HG03103 (cell line): ENCODE data around the gene AFMID.
"Not testable (repeated sequence)": the region's sequence is repeated elsewhere in the genome, so short reads cannot be mapped to it uniquely, and the experiment has no call there.

Experiments
- ATAC-seq: cut with Tn5 transposase; IDR thresholded peaks from one replicate; pipeline ENCODE4 v1.9.1; 2021; ENCODE audit warnings: low read depth; ENCODE audit not compliant: unreplicated experiment

Gene AFMID, protein sequence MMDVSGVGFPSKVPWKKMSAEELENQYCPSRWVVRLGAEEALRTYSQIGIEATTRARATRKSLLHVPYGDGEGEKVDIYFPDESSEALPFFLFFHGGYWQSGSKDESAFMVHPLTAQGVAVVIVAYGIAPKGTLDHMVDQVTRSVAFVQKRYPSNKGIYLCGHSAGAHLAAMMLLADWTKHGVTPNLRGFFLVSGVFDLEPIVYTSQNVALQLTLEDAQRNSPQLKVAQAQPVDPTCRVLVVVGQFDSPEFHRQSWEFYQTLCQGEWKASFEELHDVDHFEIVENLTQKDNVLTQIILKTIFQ

DNA sequence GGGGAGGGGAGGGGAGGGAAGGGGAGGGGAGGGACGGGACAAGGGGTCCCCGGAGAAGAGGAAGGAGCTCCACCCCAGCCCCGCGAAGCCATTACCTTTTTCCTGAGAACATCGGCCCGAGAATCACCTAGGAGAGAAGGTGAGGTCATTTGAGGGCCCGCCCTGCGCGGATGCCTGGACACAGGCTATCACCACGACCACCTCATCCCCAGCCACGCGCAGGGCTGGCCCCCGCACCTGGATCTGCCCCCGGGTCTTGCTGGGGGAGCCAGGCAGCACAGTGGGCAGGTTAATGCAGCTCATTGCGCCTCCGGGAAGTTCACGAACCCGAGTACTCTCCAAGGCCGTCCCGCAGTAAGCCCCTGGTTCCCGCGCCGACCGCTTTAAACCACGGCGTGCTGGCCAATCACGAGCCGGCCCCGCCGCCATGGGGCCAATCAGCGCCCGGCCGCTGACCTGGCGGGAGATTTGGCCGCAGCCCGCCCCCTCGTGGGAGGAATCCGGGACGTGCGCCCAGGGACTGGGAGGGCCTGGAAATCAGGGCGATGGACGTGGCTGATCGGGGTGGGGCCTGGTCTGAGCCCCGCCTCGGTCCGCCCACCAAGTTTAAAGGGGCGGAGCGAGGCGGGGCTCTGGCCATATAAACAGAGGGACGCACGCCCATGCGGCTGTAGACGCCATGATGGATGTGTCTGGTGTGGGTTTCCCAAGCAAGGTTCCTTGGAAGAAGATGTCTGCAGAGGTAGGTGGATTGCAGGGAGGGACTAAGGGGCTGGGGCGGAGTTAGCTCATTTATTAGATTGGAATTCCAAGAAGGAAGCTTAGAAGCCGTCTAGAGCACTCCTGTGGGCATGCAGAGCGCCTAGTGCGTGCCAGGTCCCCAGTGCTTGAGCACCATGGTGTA is at the start of gene AFMID, which contains the start of gene TK1:
Gene AFMID, plus strand, starts transcription at position 671 of the 904 bp plus-strand sequence. Its CDS starts 9 bp downstream, at position 680.
Gene TK1, minus strand, starts transcription at position 361 of the 904 bp plus-strand sequence. Its CDS starts 58 bp downstream, at position 303.
- ATAC-seq, result peak; percentile 88

DNA sequence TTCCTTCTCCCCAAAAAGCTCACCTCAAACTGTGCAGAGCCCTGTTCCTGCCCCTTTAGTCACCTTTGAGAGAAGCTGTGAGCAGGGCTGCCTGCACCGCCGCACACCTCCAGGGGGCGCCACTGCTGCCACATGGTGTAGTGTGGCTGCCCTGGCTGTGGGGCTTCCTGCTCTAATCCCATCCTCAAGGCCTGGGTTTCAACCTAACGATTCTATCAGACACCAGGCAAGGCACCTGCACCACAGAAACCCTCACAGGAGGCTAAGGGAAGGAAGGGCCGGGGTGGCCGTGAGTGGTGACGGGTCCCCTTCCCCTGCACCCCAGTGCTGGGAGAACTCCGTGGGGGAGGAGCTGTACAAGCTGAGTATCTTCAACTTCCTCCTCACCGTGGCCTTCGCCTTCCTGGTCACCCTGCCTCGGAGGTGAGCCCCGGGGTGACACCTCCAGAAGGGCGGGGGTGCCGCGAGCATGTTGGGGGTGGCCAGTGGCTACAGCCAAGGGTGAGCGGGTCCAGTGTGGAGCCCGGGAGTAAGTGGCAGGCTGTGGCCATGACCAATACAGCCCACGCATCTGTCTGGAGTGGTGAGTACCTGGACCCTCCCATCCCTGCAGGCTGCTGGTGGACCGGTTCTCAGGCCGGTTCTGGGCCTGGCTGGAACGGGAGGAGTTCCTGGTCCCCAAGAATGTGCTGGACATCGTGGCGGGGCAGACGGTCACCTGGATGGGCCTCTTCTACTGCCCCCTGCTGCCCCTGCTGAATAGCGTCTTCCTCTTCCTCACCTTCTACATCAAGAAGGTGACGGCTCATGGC is 49.6 kb upstream of the AFMID start:
- ATAC-seq, result no peak

GRCh38 chr17:78138204-78139060 is 48.7 kb upstream of the AFMID start:
- no peak for ATAC-seq

- ATAC-seq, result not testable (repeated sequence)
Measured at GRCh38 chr17:78139861-78140168, 47.3 kb upstream of the AFMID start.

DNA sequence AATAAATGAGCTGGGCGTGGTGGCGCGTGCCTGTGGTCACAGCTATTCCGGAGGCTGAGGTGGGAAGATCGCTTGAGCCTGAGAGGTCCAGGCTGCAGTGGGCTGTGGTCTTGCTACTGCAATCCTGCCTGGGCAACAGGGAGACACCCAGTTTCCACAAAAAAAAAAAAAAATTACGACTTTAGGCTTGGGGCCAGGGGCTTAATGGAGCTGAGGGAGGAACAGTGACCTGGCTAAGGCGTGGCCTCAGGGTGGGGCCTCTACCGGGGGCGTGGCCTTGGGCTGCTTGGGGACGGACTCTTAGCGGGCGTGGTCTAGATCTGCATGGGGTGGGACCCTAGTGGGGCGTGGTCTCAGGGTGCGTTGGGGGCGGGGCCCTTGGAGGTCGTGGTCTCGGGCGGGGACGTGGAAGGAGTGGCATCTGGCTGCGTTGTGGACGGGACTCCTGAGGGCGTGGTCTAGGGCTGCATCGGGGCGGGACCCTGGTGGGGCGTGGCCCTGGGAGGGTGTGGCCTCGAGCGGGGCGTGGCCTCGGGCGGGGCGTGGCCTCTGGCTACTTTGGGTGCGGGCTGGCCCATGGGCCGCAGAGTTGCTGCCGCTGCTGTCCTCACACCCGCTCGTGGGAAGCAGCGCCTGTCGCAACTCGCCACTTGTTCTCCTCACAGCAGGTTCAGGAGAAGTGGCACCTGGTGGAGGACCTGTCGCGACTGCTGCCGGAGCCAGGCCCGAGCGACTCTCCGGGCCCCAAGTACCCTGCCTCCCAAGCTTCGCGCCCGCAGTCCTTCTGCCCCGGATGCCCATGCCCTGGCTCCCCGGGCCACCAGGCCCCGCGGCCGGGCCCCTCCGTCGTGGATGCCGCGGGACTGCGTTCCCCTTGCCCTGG is 46.8 kb upstream of the AFMID start:
- peak; percentile 68 for ATAC-seq

GRCh38 chr17:78141437-78142118 is 45.6 kb upstream of the AFMID start:
- ATAC-seq, result no peak

DNA sequence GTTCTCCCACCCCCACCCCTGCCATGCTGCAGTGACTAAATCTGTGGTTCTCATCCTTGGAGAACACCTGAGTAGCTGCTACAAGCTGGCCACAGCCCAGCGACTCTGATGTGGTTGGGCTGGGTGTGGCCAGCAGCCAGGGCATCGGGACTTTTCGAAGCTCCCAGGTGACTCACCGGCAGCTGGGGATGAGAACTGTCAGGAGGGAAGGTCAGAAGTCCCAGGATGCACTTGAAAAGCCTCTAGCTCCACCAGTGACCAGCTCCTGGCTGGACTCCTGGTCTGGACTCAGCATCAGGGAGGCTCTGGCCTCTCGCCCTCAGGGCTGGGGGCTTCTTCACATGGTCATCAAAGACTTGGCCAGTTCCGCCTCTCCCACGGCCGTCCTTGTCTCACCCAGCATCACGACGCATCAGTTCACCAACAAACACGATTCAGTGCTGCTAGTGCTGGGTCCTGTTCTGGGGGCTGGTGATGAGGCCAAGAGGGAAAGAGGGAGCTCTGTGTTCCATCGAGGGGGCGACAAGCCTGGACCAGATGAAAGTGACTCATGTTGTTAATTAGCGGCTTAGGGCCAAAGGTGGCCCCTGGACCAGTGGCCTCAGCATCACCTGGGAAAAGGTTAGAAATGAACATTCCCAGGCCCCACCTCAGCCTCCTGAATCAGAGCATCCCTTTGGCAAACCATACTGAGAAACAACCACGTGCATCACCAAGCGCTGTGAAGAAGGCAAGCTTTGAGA is 44.9 kb upstream of the AFMID start:
- no peak for ATAC-seq

DNA sequence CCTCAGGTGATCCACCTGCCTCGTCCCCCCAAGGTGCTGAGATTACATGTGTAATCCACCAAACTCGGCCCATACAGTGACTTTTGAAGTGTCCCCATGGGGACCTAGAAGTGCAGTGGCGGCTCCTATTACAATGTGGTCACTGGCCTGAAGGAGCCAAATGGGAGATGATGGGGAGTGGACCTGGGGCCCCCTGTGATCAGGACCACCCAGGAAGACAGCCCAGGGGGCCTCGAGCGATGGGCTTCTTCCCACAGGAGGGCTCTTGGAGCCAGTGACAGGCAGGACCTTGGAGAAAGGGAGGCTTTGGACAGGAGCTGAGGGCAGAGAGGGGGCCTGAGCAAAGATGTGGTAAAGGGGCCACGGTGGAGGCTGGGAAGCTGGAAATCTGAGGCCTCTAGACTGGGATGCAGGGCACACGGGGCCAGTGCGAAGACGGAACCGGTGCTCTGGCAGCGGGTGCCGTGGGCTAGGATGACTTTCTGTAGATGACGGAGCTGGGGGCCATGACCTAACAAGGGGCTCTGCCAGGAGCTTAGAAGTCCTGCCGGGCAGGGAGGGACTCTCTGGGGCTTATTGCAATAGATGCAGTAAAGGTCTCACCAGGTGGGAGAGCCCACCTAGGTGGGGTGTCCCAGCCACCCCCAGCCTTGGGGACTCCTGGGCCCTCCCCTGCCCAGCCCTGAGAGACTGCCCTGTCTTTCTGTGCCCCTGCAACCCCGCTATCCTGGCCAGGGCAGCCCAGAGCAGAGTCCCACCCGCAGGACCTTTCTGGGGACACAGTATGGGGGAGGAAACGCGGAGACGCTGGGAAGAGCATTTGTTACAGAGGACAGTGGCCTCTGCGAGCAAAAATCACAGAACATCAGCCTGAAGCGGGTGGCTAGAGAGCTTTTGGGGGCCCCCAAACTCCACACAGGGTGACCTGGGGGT is 43.7 kb upstream of the AFMID start:
- ATAC-seq, result no peak

DNA sequence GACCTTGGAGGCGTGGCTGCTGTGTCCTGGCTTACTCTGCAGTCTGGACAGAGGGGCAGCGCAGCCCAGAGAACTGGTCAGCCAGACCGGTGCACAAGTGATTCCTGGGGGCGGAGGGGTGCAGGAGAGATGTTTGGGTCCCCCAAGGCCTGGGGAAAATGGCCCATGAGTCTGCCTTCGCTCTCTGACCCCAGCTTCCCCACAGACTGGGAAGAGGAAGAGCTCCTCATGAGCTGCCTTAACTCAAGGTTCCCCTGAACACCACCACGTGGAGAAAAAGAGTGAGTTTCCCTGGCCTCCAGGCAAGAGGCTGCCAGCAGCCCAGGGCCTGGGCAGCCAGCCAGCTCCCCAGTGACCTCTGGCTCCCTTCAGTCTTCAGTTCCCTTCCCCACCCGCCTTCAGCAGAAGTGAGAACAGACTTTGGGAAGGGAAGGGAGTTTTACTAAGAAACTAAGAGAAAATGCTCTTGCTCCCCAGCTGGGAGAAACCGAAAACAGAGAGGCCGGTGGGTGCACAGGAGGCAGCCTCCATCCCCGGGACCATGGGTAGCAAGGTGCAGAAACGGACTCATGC is 42.9 kb upstream of the AFMID start:
- ATAC-seq, result no peak

DNA sequence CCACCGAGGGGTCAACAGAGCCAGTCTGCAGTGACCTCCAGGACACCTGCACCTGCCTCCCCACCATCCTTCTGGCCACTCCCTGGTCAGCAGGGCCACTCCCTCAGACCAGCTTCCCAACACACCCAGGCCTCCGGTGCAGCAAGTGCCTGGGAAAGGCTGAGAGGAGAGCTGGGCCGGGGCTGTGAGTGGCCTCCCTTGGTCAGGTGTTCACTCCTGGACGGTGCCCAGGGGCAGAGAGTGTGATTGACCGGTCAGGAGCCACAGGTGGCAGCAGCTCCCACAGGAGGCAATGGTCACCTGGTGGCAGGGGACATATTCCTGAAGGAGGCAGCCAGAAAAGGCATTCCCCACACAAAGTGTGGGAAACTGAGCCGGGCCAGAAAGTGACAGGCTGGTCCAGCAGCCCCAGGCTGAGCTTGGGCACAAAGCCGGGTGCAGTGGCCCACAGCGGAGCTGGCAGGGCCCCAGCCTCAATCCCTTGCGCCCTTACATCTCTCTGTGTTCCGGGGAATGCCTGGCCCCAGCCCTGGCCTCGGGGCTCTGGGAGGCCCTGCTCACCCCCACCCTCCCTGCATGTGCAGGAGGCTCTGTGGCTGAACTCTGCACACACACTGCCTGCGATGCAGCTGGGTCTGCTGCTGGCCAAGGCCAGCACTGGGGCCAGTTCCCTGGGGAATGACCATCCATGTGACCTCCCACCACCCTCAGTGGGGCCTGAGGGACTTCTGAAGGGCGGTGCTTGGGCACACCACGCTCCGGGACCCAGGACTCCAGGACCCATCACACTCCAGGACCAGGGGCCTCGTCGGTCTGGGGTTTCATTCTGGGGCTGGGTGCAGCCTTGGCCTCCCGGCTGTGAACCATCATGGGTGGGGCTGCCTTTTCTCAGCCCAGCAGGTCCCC is 42.2 kb upstream of the AFMID start:
- no peak for ATAC-seq

DNA sequence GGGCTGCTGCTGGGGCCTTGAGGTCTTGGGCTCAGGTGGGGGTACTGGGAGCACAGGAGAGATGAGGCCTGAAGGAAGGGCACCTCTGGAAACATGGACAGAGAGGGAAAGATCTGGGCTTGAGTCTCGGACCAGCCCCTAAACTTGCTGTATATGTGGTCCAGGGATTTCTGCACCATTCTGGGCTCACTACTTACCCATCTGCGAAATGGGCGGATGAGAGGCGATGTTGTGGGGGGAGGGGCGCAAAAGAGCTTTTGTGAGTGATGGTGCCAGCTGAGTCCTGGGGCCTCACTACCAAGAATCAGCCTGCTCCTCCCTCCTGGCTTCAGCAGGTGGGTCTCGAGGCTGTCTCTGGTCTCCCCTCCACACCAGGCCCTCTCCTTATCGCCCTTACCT is 40.7 kb upstream of the AFMID start:
- ATAC-seq, result no peak

DNA sequence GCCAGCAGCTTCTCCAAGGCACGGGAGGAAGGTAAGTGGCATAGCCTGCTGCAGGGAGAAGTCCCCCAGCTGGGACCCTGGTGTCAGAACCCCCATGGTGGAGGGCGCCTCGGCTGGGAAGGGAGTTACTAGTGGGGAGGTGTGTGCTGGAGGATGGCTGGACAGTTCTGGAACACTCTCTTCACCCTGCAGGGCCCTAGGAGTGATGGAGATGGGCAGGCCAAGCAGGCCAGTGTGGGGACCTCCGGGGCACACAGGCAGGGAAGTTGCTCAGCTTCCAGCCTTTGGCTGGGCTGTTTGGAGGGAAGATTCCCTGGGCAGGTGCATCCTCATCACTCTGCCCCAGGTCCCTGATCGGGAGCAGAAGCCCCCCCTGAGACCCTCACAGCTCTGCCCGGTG is 40.3 kb upstream of the AFMID start:
- ATAC-seq, result no peak

DNA sequence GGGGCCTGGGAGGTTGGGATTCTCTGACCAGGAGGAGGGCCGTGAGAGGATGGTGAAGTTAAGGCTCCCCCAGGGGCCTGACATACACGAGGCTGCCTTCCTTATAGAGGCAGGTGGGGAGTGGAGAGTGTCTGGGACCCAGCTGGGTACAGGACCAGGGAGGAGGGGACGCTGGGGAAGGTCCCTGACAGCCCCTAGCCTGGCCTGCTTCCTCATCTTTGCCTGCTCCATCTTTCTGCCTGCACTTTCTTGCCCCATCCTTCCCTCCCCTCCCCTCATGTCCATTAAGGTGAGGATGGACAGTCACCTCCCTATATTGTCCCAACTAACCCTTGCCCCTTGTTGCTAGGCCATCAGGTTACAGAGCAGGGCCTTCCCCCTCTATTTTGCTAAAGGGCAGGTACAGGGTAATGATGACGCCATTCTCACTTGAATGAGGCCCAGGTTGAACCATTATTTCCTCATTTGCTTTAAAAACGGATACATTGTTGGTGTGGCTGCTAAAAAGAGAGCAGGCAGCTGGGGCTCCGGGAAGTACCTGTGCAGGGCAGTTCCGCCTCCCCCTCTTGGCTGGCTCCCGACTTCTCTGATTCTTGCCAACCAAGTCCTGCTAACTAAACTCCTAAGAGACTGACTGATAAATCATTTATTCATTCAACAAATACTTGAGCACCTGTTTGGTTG is 39.7 kb upstream of the AFMID start:
- no peak for ATAC-seq

- no peak for ATAC-seq
Measured at GRCh38 chr17:78148286-78149016, 38.7 kb upstream of the AFMID start.
